H9 (cell line): ENCODE measurements around the gene FGFR4. TPM values are rescaled to one million over a fixed set of nuclear protein-coding genes. Genes with fewer than 3 reads are reported as not detected.
A peak's percentile ranks its signal among the peaks of the same experiment; 100 is the strongest.

ENCODE experiments used
- DNase-seq: peaks from one replicate; pipeline ENCODE4 v3.0.0-alpha.2; 2017
- H2AFZ ChIP-seq: one replicate; pipeline ENCODE4 v1.6.1; 2013; ENCODE audit warnings: mild to moderate bottlenecking, low read length, control low read depth, moderate library complexity
- H2AK5ac ChIP-seq: 2 replicates; pipeline ENCODE4 v1.6.1; 2013; ENCODE audit warnings: low read length, control low read depth, mixed read lengths; ENCODE audit not compliant: insufficient read length
- H2BK120ac ChIP-seq: one replicate; pipeline ENCODE4 v1.6.1; 2013; ENCODE audit warnings: low read depth, mild to moderate bottlenecking, low read length, control low read depth, inconsistent platforms; ENCODE audit not compliant: poor library complexity, severe bottlenecking
- H2BK12ac ChIP-seq: 2 replicates; pipeline ENCODE4 v1.6.1; 2013; ENCODE audit warnings: low read length, control low read depth, mixed read lengths, low read depth; ENCODE audit not compliant: insufficient read length
- H2BK15ac ChIP-seq: 2 replicates; pipeline ENCODE4 v1.6.1; 2013; ENCODE audit warnings: low read depth, low read length, control low read depth
- H2BK20ac ChIP-seq: one replicate; pipeline ENCODE4 v1.6.1; 2013; ENCODE audit warnings: low read depth, mild to moderate bottlenecking, low read length, control low read depth, inconsistent platforms; ENCODE audit not compliant: poor library complexity, severe bottlenecking
- H2BK5ac ChIP-seq: 2 replicates; pipeline ENCODE4 v1.6.1; 2013; ENCODE audit warnings: low read length, control low read depth, mixed read lengths; ENCODE audit not compliant: insufficient read length
- H3K14ac ChIP-seq: 2 replicates; pipeline ENCODE4 v1.6.1; 2013; ENCODE audit warnings: low read length, control low read depth; ENCODE audit not compliant: insufficient read depth
- H3K18ac ChIP-seq: 2 replicates; pipeline ENCODE4 v1.6.1; 2013; ENCODE audit warnings: low read depth, mild to moderate bottlenecking, mixed read lengths, low read length, control low read depth; ENCODE audit not compliant: insufficient read length
- H3K23ac ChIP-seq: 2 replicates; pipeline ENCODE4 v1.6.1; 2013; ENCODE audit warnings: low read length, control low read depth, mixed read lengths, low read depth; ENCODE audit not compliant: insufficient read length
- H3K23me2 ChIP-seq: 2 replicates; pipeline ENCODE4 v1.6.1; 2013; ENCODE audit warnings: low read depth, mild to moderate bottlenecking, mixed read lengths, low read length, control low read depth; ENCODE audit not compliant: insufficient read length, poor library complexity, severe bottlenecking
- H3K27ac ChIP-seq: 2 replicates; pipeline ENCODE4 v1.5.1; 2013; ENCODE audit warnings: low read length, control low read depth, mixed read lengths, low read depth; ENCODE audit not compliant: insufficient read length
- H3K27me3 ChIP-seq: 2 replicates; pipeline ENCODE4 v1.6.1; 2013; ENCODE audit warnings: low read length, control low read depth, inconsistent platforms; ENCODE audit not compliant: insufficient read depth
- H3K4ac ChIP-seq: 2 replicates; pipeline ENCODE4 v1.6.1; 2013; ENCODE audit warnings: low read depth, mild to moderate bottlenecking, control low read depth, inconsistent platforms, low read length, moderate library complexity
- H3K4me1 ChIP-seq: 2 replicates; pipeline ENCODE4 v1.6.1; 2013; ENCODE audit warnings: low read length, control low read depth, inconsistent platforms; ENCODE audit not compliant: insufficient read depth
- H3K4me2 ChIP-seq: 2 replicates; pipeline ENCODE4 v1.6.1; 2013; ENCODE audit warnings: low read length, control low read depth, mixed read lengths; ENCODE audit not compliant: insufficient read length, insufficient read depth
- H3K56ac ChIP-seq: 2 replicates; pipeline ENCODE4 v1.6.1; 2013; ENCODE audit warnings: low read depth, mild to moderate bottlenecking, mixed read lengths, low read length, control low read depth; ENCODE audit not compliant: insufficient read length
- H3K79me1 ChIP-seq: 2 replicates; pipeline ENCODE4 v1.6.1; 2013; ENCODE audit warnings: low read depth, mild to moderate bottlenecking, moderate library complexity, low read length, control low read depth, inconsistent platforms; ENCODE audit not compliant: insufficient read depth, poor library complexity, severe bottlenecking
- H3K79me2 ChIP-seq: 2 replicates; pipeline ENCODE4 v1.6.1; 2013; ENCODE audit warnings: low read length, control low read depth, inconsistent platforms; ENCODE audit not compliant: insufficient read depth
- H3K9ac ChIP-seq: 2 replicates; pipeline ENCODE4 v1.6.1; 2013; ENCODE audit warnings: low read length, control low read depth, mixed read lengths; ENCODE audit not compliant: insufficient read length; ENCODE audit errors: extremely low read depth
- H3K9me3 ChIP-seq: one replicate; pipeline ENCODE4 v1.6.1; 2013; ENCODE audit warnings: low read depth, low read length, inconsistent platforms; ENCODE audit not compliant: control insufficient read depth
- H3T11ph ChIP-seq: one replicate; pipeline ENCODE4 v1.6.1; 2013; ENCODE audit warnings: mild to moderate bottlenecking, low read length, control low read depth, inconsistent platforms
- H4K20me1 ChIP-seq: one replicate; pipeline ENCODE4 v1.6.1; 2013; ENCODE audit not compliant: control insufficient read depth, insufficient read length, insufficient read depth
- H4K5ac ChIP-seq: 2 replicates; pipeline ENCODE4 v1.6.1; 2013; ENCODE audit warnings: low read depth, mild to moderate bottlenecking, mixed read lengths, low read length, control low read depth; ENCODE audit not compliant: insufficient read length
- H4K8ac ChIP-seq: replicated peaks from 2 replicates; pipeline ENCODE4 v1.6.1; 2013; ENCODE audit warnings: low read length, control low read depth, mixed read lengths, low read depth; ENCODE audit not compliant: insufficient read length
- H4K91ac ChIP-seq: 2 replicates; pipeline ENCODE4 v1.6.1; 2013; ENCODE audit warnings: low read depth, mild to moderate bottlenecking, moderate library complexity, mixed read lengths, low read length, control low read depth; ENCODE audit not compliant: insufficient read length
- H3K27ac Mint-ChIP-seq, 3 experiments: 2 replicates in 2 of 3; 3 replicates in 1 of 3; pipeline ENCODE4 v1.8.0; 2020 to 2021; ENCODE audit warnings: mixed read lengths in 3 of 3, mild to moderate bottlenecking in 1 of 3, moderate library complexity in 1 of 3
- H3K27me3 Mint-ChIP-seq: 2 replicates; pipeline ENCODE4 v1.8.0; 2021; ENCODE audit warnings: low read depth, mild to moderate bottlenecking, moderate library complexity, mixed read lengths
- H3K36me3 Mint-ChIP-seq, 3 experiments: 2 replicates in 2 of 3; 3 replicates in 1 of 3; pipeline ENCODE4 v1.8.0; 2020 to 2021; ENCODE audit warnings: low read depth in 3 of 3, mixed read lengths in 3 of 3; ENCODE audit not compliant: insufficient read depth in 1 of 3
- H3K4me1 Mint-ChIP-seq, 2 experiments: 2 replicates each; pipeline ENCODE4 v1.8.0; 2020; ENCODE audit warnings: mixed read lengths in 2 of 2
- H3K4me3 Mint-ChIP-seq, 2 experiments: 2 replicates in 1 of 2; 3 replicates in 1 of 2; pipeline ENCODE4 v1.8.0; 2020 to 2021; ENCODE audit warnings: mild to moderate bottlenecking in 2 of 2, mixed read lengths in 2 of 2, moderate library complexity in 1 of 2
- H3K9me3 Mint-ChIP-seq, 2 experiments: 2 replicates in 1 of 2; 3 replicates in 1 of 2; pipeline ENCODE4 v1.8.0; 2020; ENCODE audit warnings: mild to moderate bottlenecking in 2 of 2, mixed read lengths in 2 of 2, moderate library complexity in 1 of 2
- CTCF ChIP-seq: fragments of 200-600 bp; sonication (generic); conservative IDR thresholded peaks from 3 replicates; pipeline ENCODE4 v1.8.0; 2021; ENCODE audit warnings: antibody characterized with exemption, mild to moderate bottlenecking
- WGBS: extraction: QIAGEN DNeasy Blood & Tissue Kit; methylation state at CpG from one replicate; pipeline ENCODE4 v1.1.7; 2013; ENCODE audit warnings: missing lambda C conversion rate, low lambda C conversion rate, mixed read lengths; ENCODE audit not compliant: insufficient read length; ENCODE audit errors: extremely low coverage; 5-methylcytosine and 5-hydroxymethylcytosine counted together
- total RNA-seq: library from RNA; stranded (reverse); gene quantifications from 2 replicates; pipeline ENCODE4 v1.2.1, GENCODE V29; 2021

The FGFR4 gene
- total RNA-seq, 1 experiment from 2014 or later: 52.8 TPM

DNA sequence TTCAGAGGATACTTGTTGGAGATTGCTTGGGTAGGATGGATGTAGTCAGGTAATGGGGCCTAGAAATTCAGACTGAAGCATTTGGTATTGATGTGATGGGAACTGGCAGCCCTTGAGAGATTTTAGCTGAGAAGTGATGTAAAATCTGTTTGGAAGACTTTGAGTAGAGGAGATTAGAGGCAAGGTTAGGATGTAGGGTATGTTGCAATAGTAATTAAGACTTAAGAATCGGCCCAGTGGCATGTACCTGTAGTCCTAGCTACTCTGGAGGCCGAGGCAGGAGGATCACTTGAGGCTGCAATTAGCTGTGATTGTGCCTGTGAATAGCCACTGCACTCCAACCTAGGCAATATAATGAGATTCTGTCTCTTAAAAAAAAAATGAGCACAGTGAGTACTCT, 53.6 kb downstream of the FGFR4 start:
- H2BK12ac ChIP-seq: no peak overlapping the region
- Mint-ChIP-seq H3K27ac (peak overlapping the region in 1 of 3 experiments; percentile 52; a peak in 2 of 7 replicates), H3K27me3 (no peaks in the 10 kb centered on the region), H3K36me3 (peaks cover 31 to 93% (median 85%) of the 10 kb centered on the region in 3 experiments), H3K4me3 (no peak overlapping the region), H3K4me1 (peaks cover 16 to 32% of the 10 kb centered on the region in 2 experiments), H3K9me3 (no peaks in the 10 kb centered on the region)
- TF ChIP-seq CTCF: no peak
- no peak overlapping the region for H4K5ac ChIP-seq
- no peaks in the 10 kb centered on the region for H3K23me2 ChIP-seq
- no peak overlapping the region for H2BK120ac ChIP-seq
- H2BK5ac ChIP-seq: no peak overlapping the region
- no peak overlapping the region for H3K18ac ChIP-seq
- peaks cover 65% of the 10 kb centered on the region; the same call in 1 of the 2 replicates for H3K79me2 ChIP-seq
- no peaks in the 10 kb centered on the region for H3K9me3 ChIP-seq
- H3T11ph ChIP-seq: no peak overlapping the region
- H3K56ac ChIP-seq: no peak overlapping the region
- H3K4me1 ChIP-seq: peaks cover 4% of the 10 kb centered on the region; the same call in 1 of the 2 replicates
- no peak overlapping the region for H3K23ac ChIP-seq
- H3K27me3 ChIP-seq: no peaks in the 10 kb centered on the region
- no peak overlapping the region for H4K8ac ChIP-seq
- no peaks in the 10 kb centered on the region for H4K20me1 ChIP-seq
- no peak overlapping the region for H2AK5ac ChIP-seq
- no peak overlapping the region for H2AFZ ChIP-seq
- no peak overlapping the region for H4K91ac ChIP-seq
- WGBS: no CpG with 5 or more reads among the region's 2 CpGs
- H3K14ac ChIP-seq: no peak overlapping the region
- H3K4ac ChIP-seq: no peak overlapping the region
- H3K79me1 ChIP-seq: peaks cover 2% of the 10 kb centered on the region
- H2BK20ac ChIP-seq: no peak overlapping the region
- no peak for DNase-seq
- H2BK15ac ChIP-seq: no peak overlapping the region
- H3K27ac ChIP-seq: no peak overlapping the region
- H3K9ac ChIP-seq: no peak overlapping the region
- no peak overlapping the region for H3K4me2 ChIP-seq
